DND-41 (cell line): Measurements from ENCODE around the gene IQCM.

Source experiments
- EZH2 ChIP-seq: IDR thresholded peaks from 3 replicates; pipeline ENCODE4 v1.6.1; 2012; ENCODE audit warnings: borderline replicate concordance, low read depth, mild to moderate bottlenecking, moderate library complexity, low read length, inconsistent platforms; ENCODE audit not compliant: severe bottlenecking
- TF ChIP-seq, protein P1 (sequence below): IDR thresholded peaks from 2 replicates; pipeline ENCODE4 v1.5.1; 2012; ENCODE audit warnings: borderline replicate concordance, low read length, moderate library complexity, mild to moderate bottlenecking; ENCODE audit not compliant: poor library complexity, severe bottlenecking; ENCODE audit errors: extremely low read depth

DNA sequence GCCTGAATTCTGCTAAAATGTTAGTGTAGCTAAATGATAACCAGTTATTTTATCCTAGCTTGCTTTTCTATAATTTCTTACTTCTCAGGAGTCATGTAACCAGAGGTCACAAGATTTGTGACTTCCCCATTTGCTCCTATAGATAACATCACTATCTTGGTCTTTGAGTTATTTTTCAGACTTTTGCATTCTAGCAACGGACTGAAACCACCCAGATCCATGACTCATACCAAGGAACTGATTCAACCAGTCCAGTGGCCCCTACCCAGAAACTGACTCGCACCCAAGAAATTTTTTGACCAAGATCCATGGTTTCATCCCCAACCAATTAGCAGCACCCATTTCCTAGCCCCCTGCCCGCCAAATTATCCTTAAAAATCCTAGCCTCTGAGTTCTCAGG, 50.0 kb downstream of the IQCM start:
- TF ChIP-seq, protein P1, sequence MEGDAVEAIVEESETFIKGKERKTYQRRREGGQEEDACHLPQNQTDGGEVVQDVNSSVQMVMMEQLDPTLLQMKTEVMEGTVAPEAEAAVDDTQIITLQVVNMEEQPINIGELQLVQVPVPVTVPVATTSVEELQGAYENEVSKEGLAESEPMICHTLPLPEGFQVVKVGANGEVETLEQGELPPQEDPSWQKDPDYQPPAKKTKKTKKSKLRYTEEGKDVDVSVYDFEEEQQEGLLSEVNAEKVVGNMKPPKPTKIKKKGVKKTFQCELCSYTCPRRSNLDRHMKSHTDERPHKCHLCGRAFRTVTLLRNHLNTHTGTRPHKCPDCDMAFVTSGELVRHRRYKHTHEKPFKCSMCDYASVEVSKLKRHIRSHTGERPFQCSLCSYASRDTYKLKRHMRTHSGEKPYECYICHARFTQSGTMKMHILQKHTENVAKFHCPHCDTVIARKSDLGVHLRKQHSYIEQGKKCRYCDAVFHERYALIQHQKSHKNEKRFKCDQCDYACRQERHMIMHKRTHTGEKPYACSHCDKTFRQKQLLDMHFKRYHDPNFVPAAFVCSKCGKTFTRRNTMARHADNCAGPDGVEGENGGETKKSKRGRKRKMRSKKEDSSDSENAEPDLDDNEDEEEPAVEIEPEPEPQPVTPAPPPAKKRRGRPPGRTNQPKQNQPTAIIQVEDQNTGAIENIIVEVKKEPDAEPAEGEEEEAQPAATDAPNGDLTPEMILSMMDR: no peak
- TF ChIP-seq EZH2: no peak
